H1 (cell line): ENCODE results near the gene SHISA9. TPM values are rescaled to one million over a fixed set of nuclear protein-coding genes. Genes with fewer than 3 reads are reported as not detected.

Experiments
- CTCF ChIA-PET: fragments of 300-600 bp; sonication (Branson Sonifier 250); formaldehyde crosslinking; loops from one replicate; lab custom pipeline; 2021; ENCODE audit not compliant: partially characterized antibody; lab: Charles Lee
- POLR2A ChIA-PET: fragments of 300-600 bp; sonication (Branson Sonifier 250); formaldehyde crosslinking; loops from one replicate; lab custom pipeline; 2021; ENCODE audit warnings: inconsistent platforms; ENCODE audit not compliant: partially characterized antibody; lab: Charles Lee
- DNase-seq, 2 experiments: peaks; one replicate each; pipeline versions ENCODE4 v3.0.0 to v3.0.0-alpha.2; 2010 to 2022; ENCODE audit warnings: low spot score in 2 of 2, low read depth in 1 of 2, mixed read lengths in 1 of 2
- FAIRE-seq: peaks from 2 replicates; lab custom pipeline; 2011; peaks lifted over from hg19 to GRCh38; lab: Jason Lieb, UNC
- H2AFZ ChIP-seq: 2 replicates; pipeline ENCODE4 v1.8.1; 2012; ENCODE audit warnings: low read length, inconsistent platforms
- H2AK5ac ChIP-seq: 2 replicates; pipeline ENCODE4 v1.6.1; 2013; ENCODE audit warnings: low read depth, low read length
- H2BK120ac ChIP-seq: replicated peaks from 2 replicates; pipeline ENCODE3; 2013; ENCODE audit warnings: low read depth, low read length, inconsistent platforms
- H2BK12ac ChIP-seq: 2 replicates; pipeline ENCODE4 v1.6.1; 2013; ENCODE audit warnings: low read depth, low read length
- H2BK15ac ChIP-seq: 2 replicates; pipeline ENCODE4 v1.6.1; 2013; ENCODE audit warnings: low read length
- H2BK20ac ChIP-seq: 2 replicates; pipeline ENCODE4 v1.6.1; 2013; ENCODE audit warnings: low read length
- H2BK5ac ChIP-seq: 2 replicates; pipeline ENCODE4 v1.6.1; 2013; ENCODE audit warnings: low read depth, low read length
- H3K14ac ChIP-seq: 2 replicates; pipeline ENCODE4 v1.6.1; 2013; ENCODE audit warnings: inconsistent platforms; ENCODE audit not compliant: insufficient read length
- H3K18ac ChIP-seq: 2 replicates; pipeline ENCODE4 v1.6.1; 2013; ENCODE audit warnings: low read length; ENCODE audit errors: extremely low read depth
- H3K23ac ChIP-seq: 2 replicates; pipeline ENCODE4 v1.6.1; 2013; ENCODE audit warnings: inconsistent platforms; ENCODE audit not compliant: insufficient read length
- H3K23me2 ChIP-seq: 2 replicates; pipeline ENCODE4 v1.6.1; 2013; ENCODE audit warnings: low read depth, low read length
- H3K27ac ChIP-seq: 2 replicates; pipeline ENCODE4 v1.6.1; 2011; ENCODE audit warnings: low read depth, low read length, inconsistent platforms
- H3K27me3 ChIP-seq, 4 experiments: replicated peaks in 1 of 4; 1 replicate in 1 of 4; 2 replicates in 3 of 4; pipeline versions ENCODE4 v1.6.1 to v1.8.1; 2011 to 2013; ENCODE audit warnings: low read length in 3 of 4, mild to moderate bottlenecking in 3 of 4, inconsistent platforms in 2 of 4, mixed read lengths in 2 of 4, moderate library complexity in 1 of 4; ENCODE audit not compliant: control insufficient read depth in 3 of 4, insufficient read depth in 3 of 4; ENCODE audit errors: extremely low read depth in 1 of 4
- H3K36me3 ChIP-seq, 4 experiments: 2 replicates each; pipeline versions ENCODE4 v1.6.1 to v1.8.1; 2011 to 2013; ENCODE audit warnings: mild to moderate bottlenecking in 4 of 4, low read length in 3 of 4, moderate library complexity in 2 of 4, control low read depth in 1 of 4, inconsistent platforms in 1 of 4; ENCODE audit not compliant: insufficient read depth in 4 of 4, control insufficient read depth in 2 of 4
- H3K4ac ChIP-seq: replicated peaks from 2 replicates; pipeline ENCODE3; 2013; ENCODE audit warnings: low read length, low read depth, mixed read lengths, inconsistent platforms; ENCODE audit not compliant: insufficient read length
- H3K4me1 ChIP-seq, 4 experiments: replicated peaks in 1 of 4; 1 replicate in 1 of 4; 2 replicates in 3 of 4; pipeline versions ENCODE4 v1.6.1 to v1.8.1; 2011 to 2013; ENCODE audit warnings: low read length in 3 of 4, inconsistent platforms in 2 of 4, mixed read lengths in 1 of 4; ENCODE audit not compliant: insufficient read depth in 4 of 4, control insufficient read depth in 3 of 4
- H3K4me2 ChIP-seq, 2 experiments: 2 replicates each; pipeline versions ENCODE4 v1.6.1 to v1.8.1; 2011 to 2013; ENCODE audit warnings: low read depth in 2 of 2, low read length in 2 of 2, control low read depth in 1 of 2, inconsistent platforms in 1 of 2, mild to moderate bottlenecking in 1 of 2; ENCODE audit not compliant: insufficient read depth in 1 of 2
- H3K4me3 ChIP-seq, 4 experiments: fragments of 200-600, 300-600 bp in 1 of 4; sonication (generic), shearing (Covaris generic), sonication (Bioruptor Twin) in 1 of 4; 2 replicates each; pipeline versions ENCODE4 v1.5.1 to v1.8.1; 2011 to 2016; ENCODE audit warnings: low read length in 4 of 4, low read depth in 3 of 4, control low read depth in 2 of 4, inconsistent platforms in 2 of 4, mild to moderate bottlenecking in 2 of 4, mixed read lengths in 1 of 4, moderate library complexity in 1 of 4; ENCODE audit not compliant: insufficient read depth in 2 of 4; ENCODE audit errors: extremely low read depth in 1 of 4
- H3K56ac ChIP-seq: replicated peaks from 2 replicates; pipeline ENCODE3; 2013; ENCODE audit warnings: low read depth, mild to moderate bottlenecking, mixed read lengths, low read length, inconsistent platforms; ENCODE audit not compliant: insufficient read length
- H3K79me1 ChIP-seq: 2 replicates; pipeline ENCODE4 v1.6.1; 2013; ENCODE audit warnings: low read depth, low read length, control low read depth
- H3K79me2 ChIP-seq, 2 experiments: 2 replicates each; pipeline versions ENCODE4 v1.6.1 to v1.8.1; 2012 to 2013; ENCODE audit warnings: low read length in 2 of 2, mild to moderate bottlenecking in 2 of 2, inconsistent platforms in 1 of 2; ENCODE audit not compliant: insufficient read depth in 2 of 2, control insufficient read depth in 1 of 2
- H3K9ac ChIP-seq, 4 experiments: replicated peaks in 1 of 4; 1 replicate in 1 of 4; 2 replicates in 3 of 4; pipeline versions ENCODE4 v1.6.1 to v1.8.1; 2011 to 2013; ENCODE audit warnings: low read depth in 3 of 4, low read length in 3 of 4, control low read depth in 2 of 4, mild to moderate bottlenecking in 2 of 4, moderate library complexity in 2 of 4, inconsistent platforms in 1 of 4; ENCODE audit errors: extremely low read depth in 1 of 4
- H3K9me3 ChIP-seq, 2 experiments: 2 replicates each; pipeline versions ENCODE4 v1.6.1 to v1.8.1; 2012 to 2013; ENCODE audit warnings: mild to moderate bottlenecking in 2 of 2, moderate library complexity in 2 of 2, control low read depth in 1 of 2, inconsistent platforms in 1 of 2, low read depth in 1 of 2, low read length in 1 of 2, mixed read lengths in 1 of 2; ENCODE audit not compliant: insufficient read depth in 2 of 2
- H4K20me1 ChIP-seq, 2 experiments: replicated peaks in 1 of 2; 2 replicates each; pipeline versions ENCODE3 to v1.8.1; 2011 to 2013; ENCODE audit warnings: inconsistent platforms in 2 of 2, low read length in 2 of 2, mild to moderate bottlenecking in 1 of 2; ENCODE audit not compliant: insufficient read depth in 2 of 2, control insufficient read depth in 1 of 2
- H4K5ac ChIP-seq: 2 replicates; pipeline ENCODE4 v1.6.1; 2013; ENCODE audit warnings: low read length, low read depth, mixed read lengths, inconsistent platforms; ENCODE audit not compliant: insufficient read length
- H4K8ac ChIP-seq: 2 replicates; pipeline ENCODE4 v1.8.0; 2013; ENCODE audit warnings: mild to moderate bottlenecking, moderate library complexity, low read length, inconsistent platforms; ENCODE audit not compliant: insufficient read depth; ENCODE audit errors: extremely low read depth
- H4K91ac ChIP-seq: replicated peaks from 2 replicates; pipeline ENCODE3; 2013; ENCODE audit warnings: low read length, mixed read lengths, inconsistent platforms; ENCODE audit not compliant: insufficient read length
- ASH2L ChIP-seq: fragments of 200-600, 300-600 bp; sonication (generic); IDR thresholded peaks from one replicate; pipeline ENCODE4 v1.7.1; 2017; ENCODE audit warnings: low read length
- CHD1 ChIP-seq: IDR thresholded peaks from 2 replicates; pipeline ENCODE4 v1.6.1; 2012; ENCODE audit warnings: low read depth, low read length, improper control_type of control experiment
- EGR1 ChIP-seq: IDR thresholded peaks from 2 replicates; pipeline ENCODE4 v1.6.1; 2011; ENCODE audit warnings: low read depth, low read length, borderline replicate concordance
- FOSL1 ChIP-seq: IDR thresholded peaks from 2 replicates; pipeline ENCODE4 v1.6.1; 2011; ENCODE audit warnings: mild to moderate bottlenecking, low read depth, low read length, moderate library complexity; ENCODE audit not compliant: insufficient read depth
- GABPA ChIP-seq: IDR thresholded peaks from 2 replicates; pipeline ENCODE4 v1.6.1; 2011; ENCODE audit warnings: mild to moderate bottlenecking, low read length, moderate library complexity, borderline replicate concordance; ENCODE audit not compliant: insufficient read depth
- RAD21 ChIP-seq, 2 experiments: IDR thresholded peaks in 1 of 2; conservative IDR thresholded peaks in 1 of 2; 2 replicates each; pipeline ENCODE4 v1.6.1; 2011; ENCODE audit warnings: low read depth in 2 of 2, low read length in 2 of 2, improper control_type of control experiment in 1 of 2, inconsistent platforms in 1 of 2, mild to moderate bottlenecking in 1 of 2, moderate library complexity in 1 of 2
- TCF12 ChIP-seq: IDR thresholded peaks from 2 replicates; pipeline ENCODE4 v1.6.1; 2011; ENCODE audit warnings: low read depth, mild to moderate bottlenecking, low read length
- WGBS, 2 experiments: shearing (Covaris generic) in 1 of 2; methylation state at CpG; one replicate each; pipeline versions ENCODE4 v1.1.6 to v1.1.7; 2013 to 2015; ENCODE audit warnings: low lambda C conversion rate in 2 of 2, mixed read lengths in 2 of 2, inconsistent platforms in 1 of 2, low coverage in 1 of 2, missing lambda C conversion rate in 1 of 2; ENCODE audit not compliant: insufficient replicate concordance in 2 of 2, insufficient coverage in 1 of 2, insufficient read length in 1 of 2; ENCODE audit errors: extremely low coverage in 1 of 2, missing lambda C conversion rate in 1 of 2; 5-methylcytosine and 5-hydroxymethylcytosine counted together
- polyA plus RNA-seq, 7 experiments: library from polyadenylated mRNA; depleted of rRNA in 3 of 7; stranded (reverse) in 5 of 7; unstranded in 2 of 7; fragments of >200 nt in 5 of 7; fragments of 200-250 nt in 2 of 7; gene quantifications; 1 replicate in 5 of 7; 2 replicates in 1 of 7; 4 replicates in 1 of 7; pipeline versions ENCODE4 v1.2.1 to v1.2.3, GENCODE V29; 2011 to 2013; ENCODE audit warnings: missing spikeins in 2 of 7, mixed read lengths in 2 of 7
- total RNA-seq: library from RNA; stranded (reverse); fragmentation: NEBNext Ultra II Directional; extraction: Animal tissue kit (Norgen Biotek cat#: 25700); gene quantifications from 2 replicates; pipeline ENCODE4 v1.2.1, GENCODE V29; 2021
- TF ChIP-seq, protein P1 (sequence below): IDR thresholded peaks from 2 replicates; pipeline ENCODE4 v1.6.1; 2011; ENCODE audit warnings: low read length, improper control_type of control experiment

Gene SHISA9
- total and polyA plus RNA-seq, 2 of the 8 experiments (the other 6 are each of a cell fraction or from before 2014, with no cell fraction given): 25.6 to 39.8 TPM

DNA sequence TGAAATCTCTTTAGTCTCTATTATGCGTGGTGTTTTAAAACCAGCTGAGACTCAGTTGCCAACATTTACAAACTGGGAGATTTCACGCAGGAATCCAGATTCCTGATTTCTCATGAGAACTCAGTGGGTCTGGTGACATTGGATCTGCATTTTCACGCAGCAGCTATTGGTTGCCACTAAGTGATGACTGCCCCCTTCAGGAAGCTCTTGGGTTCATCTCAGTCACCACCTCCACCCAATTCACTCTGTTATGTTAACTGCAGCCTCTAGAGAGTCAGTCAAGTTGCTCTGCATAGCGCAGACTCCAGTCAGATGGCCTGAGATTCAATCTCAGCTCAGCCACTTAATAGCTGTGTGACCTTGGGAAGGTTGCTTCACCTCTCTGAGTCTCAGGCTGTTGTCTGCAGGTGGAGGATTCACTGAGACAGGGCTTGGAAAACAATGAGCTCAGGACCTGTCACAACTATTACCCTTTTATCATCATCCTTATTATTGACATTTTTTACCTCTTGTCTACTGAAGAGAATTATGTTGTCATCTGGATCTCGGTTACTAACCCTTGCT is 6.4 kb downstream of the SHISA9 start:
- WGBS, 2 experiments: 59% methylated on average over 5 of the region's 5 CpGs; no CpG with 5 or more reads in 1 of the 2 experiments
- Histone ChIP-seq H3K23me2 (peaks cover 6% of the 10 kb centered on the region; the same call in 1 of the 2 replicates), H3K4me2 (no peak overlapping the region), H2AFZ (no peak overlapping the region), H2BK20ac (no peak overlapping the region), H3K79me2 (peaks cover 0 to 67% of the 10 kb centered on the region in 2 experiments; a peak in 3 of 4 replicates), H3K23ac (no peak overlapping the region), H3K79me1 (peaks cover 6% of the 10 kb centered on the region; the same call in 1 of the 2 replicates), H3K14ac (no peak overlapping the region), H4K8ac (no peak overlapping the region), H4K91ac (no peak overlapping the region), H3K18ac (no peak overlapping the region), H3K36me3 (peaks cover 6 to 28% (median 20%) of the 10 kb centered on the region in 4 experiments), H2BK5ac (no peak overlapping the region), H3K4me1 (peaks cover 2 to 6% (median 4%) of the 10 kb centered on the region in 4 experiments; a peak in 4 of 7 replicates), H4K5ac (no peak overlapping the region), H3K9me3 (no peaks in the 10 kb centered on the region; a peak in 1 of 4 replicates), H3K4ac (no peak overlapping the region), H2AK5ac (no peak overlapping the region), H2BK120ac (no peak overlapping the region), H3K27ac (no peak overlapping the region), H2BK12ac (no peak overlapping the region), H3K27me3 (no peaks in the 10 kb centered on the region), H2BK15ac (no peak overlapping the region), H4K20me1 (peaks cover 16 to 20% of the 10 kb centered on the region in 2 experiments), H3K9ac (no peak overlapping the region), H3K56ac (no peak overlapping the region), H3K4me3 (no peak overlapping the region)
- FAIRE-seq (peak; percentile 99), DNase-seq (no peak)
- ChIA-PET POLR2A (interaction anchor here (1.0 to 1.2 kb wide), 3 partner anchors 8 to 441 kb away, joined by 3 read pairs; no protein-coding TSS in a partner anchor), CTCF (interaction anchor here (0.6 to 3.9 kb wide), 31 partner anchors 9 to 1004 kb away, joined by 3 to 20 read pairs (median 3); no protein-coding TSS in a partner anchor)
- no peak for TF ChIP-seq FOSL1
- no peak for TF ChIP-seq CHD1
- TF ChIP-seq ASH2L: no peak
- TF ChIP-seq EGR1: no peak
- TF ChIP-seq, protein P1, sequence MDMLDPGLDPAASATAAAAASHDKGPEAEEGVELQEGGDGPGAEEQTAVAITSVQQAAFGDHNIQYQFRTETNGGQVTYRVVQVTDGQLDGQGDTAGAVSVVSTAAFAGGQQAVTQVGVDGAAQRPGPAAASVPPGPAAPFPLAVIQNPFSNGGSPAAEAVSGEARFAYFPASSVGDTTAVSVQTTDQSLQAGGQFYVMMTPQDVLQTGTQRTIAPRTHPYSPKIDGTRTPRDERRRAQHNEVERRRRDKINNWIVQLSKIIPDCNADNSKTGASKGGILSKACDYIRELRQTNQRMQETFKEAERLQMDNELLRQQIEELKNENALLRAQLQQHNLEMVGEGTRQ: no peak
- no peak for TF ChIP-seq TCF12
- peak; percentile 51 to 69; a peak in 3 of 4 replicates for TF ChIP-seq RAD21 (IDR thresholded peaks at IDR 0.05 in 1 of 2, conservative IDR thresholded peaks at IDR 0.05 in 1 of 2; ENCODE audit: low read depth in 2 of 2, low read length in 2 of 2)
- no peak for TF ChIP-seq GABPA
